ENCODE data around the gene CXCR3. TPM values are rescaled to one million over a fixed set of nuclear protein-coding genes. Genes with fewer than 3 reads are reported as not detected.
"Not testable (repeated sequence)": the region's sequence is repeated elsewhere in the genome, so short reads cannot be mapped to it uniquely, and the experiment has no call there.

CXCR3 gene
- total and polyA plus RNA-seq, 2 donors from 2014 or later, result 0.24 to 1.7 TPM

- no peak overlapping the region for H3K27ac ChIP-seq (ENCODE audit: low read depth in 2 of 2, low read length in 2 of 2)
- H3K36me3 ChIP-seq (ENCODE audit: control insufficient read depth in 2 of 3, insufficient read depth in 3 of 3, low read length in 3 of 3), result no peaks in the 10 kb centered on the region
- DNase-seq (no peak), FAIRE-seq (no peak)
- H3K4me1 ChIP-seq (ENCODE audit: control insufficient read depth in 2 of 3, insufficient read depth in 2 of 3, low read depth in 1 of 3, low read length in 3 of 3), result no peaks in the 10 kb centered on the region
- H3K9ac ChIP-seq (ENCODE audit: low read length in 3 of 3), result no peak overlapping the region
- no peak overlapping the region for H3K4me3 ChIP-seq (ENCODE audit: low read length in 3 of 3)
- H3K9me3 ChIP-seq (ENCODE audit: control insufficient read depth in 2 of 3, insufficient read depth in 1 of 3, low read length in 3 of 3), result no peaks in the 10 kb centered on the region
- intact Hi-C loops (cut with DNase I), result no loop called here
- TF ChIP-seq, protein P1, sequence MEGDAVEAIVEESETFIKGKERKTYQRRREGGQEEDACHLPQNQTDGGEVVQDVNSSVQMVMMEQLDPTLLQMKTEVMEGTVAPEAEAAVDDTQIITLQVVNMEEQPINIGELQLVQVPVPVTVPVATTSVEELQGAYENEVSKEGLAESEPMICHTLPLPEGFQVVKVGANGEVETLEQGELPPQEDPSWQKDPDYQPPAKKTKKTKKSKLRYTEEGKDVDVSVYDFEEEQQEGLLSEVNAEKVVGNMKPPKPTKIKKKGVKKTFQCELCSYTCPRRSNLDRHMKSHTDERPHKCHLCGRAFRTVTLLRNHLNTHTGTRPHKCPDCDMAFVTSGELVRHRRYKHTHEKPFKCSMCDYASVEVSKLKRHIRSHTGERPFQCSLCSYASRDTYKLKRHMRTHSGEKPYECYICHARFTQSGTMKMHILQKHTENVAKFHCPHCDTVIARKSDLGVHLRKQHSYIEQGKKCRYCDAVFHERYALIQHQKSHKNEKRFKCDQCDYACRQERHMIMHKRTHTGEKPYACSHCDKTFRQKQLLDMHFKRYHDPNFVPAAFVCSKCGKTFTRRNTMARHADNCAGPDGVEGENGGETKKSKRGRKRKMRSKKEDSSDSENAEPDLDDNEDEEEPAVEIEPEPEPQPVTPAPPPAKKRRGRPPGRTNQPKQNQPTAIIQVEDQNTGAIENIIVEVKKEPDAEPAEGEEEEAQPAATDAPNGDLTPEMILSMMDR (IDR thresholded peaks at IDR 0.05; ENCODE audit: borderline replicate concordance, extremely low read depth, insufficient read depth), result peak; percentile 28
- H3K27me3 ChIP-seq (ENCODE audit: control insufficient read depth, insufficient read depth, low read length), result no peaks in the 10 kb centered on the region
Measured at GRCh38 chrX:71650333-71650969, 32.1 kb upstream of the CXCR3 start.

DNA sequence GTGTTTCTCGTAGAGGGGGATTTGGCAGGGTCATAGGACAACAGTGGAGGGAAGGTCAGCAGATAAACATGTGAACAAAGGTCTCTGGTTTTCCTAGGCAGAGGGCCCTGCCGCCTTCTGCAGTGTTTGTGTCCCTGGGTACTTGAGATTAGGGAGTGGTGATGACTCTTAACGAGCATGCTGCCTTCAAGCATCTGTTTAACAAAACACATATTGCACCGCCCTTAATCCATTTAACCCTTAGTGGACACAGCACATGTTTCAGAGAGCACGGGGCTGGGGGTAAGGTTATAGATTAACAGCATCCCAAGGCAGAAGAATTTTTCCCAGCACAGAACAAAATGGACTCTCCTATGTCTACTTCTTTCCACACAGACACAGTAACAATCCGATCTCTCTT lies 26.1 kb upstream of the CXCR3 start:
- H3K36me3 ChIP-seq (ENCODE audit: control insufficient read depth in 2 of 3, insufficient read depth in 3 of 3, low read length in 3 of 3); intact Hi-C loops (cut with DNase I); H3K27ac ChIP-seq (ENCODE audit: low read depth in 2 of 2, low read length in 2 of 2); FAIRE-seq; H3K4me3 ChIP-seq (ENCODE audit: low read length in 3 of 3); H3K9me3 ChIP-seq (ENCODE audit: control insufficient read depth in 2 of 3, insufficient read depth in 1 of 3, low read length in 3 of 3); H3K4me1 ChIP-seq (ENCODE audit: control insufficient read depth in 2 of 3, insufficient read depth in 2 of 3, low read depth in 1 of 3, low read length in 3 of 3); H3K9ac ChIP-seq (ENCODE audit: low read length in 3 of 3); H3K27me3 ChIP-seq (ENCODE audit: control insufficient read depth, insufficient read depth, low read length); DNase-seq: not testable (repeated sequence)

GRCh38 chrX:71640002-71640401 lies 21.7 kb upstream of the CXCR3 start:
- TF ChIP-seq, protein P1 (IDR thresholded peaks at IDR 0.05; ENCODE audit: borderline replicate concordance, extremely low read depth, insufficient read depth), result no peak
- no peaks in the 10 kb centered on the region for H3K27me3 ChIP-seq (ENCODE audit: control insufficient read depth, insufficient read depth, low read length)
- no peak overlapping the region for H3K27ac ChIP-seq (ENCODE audit: low read depth in 2 of 2, low read length in 2 of 2)
- no peaks in the 10 kb centered on the region for H3K4me1 ChIP-seq (ENCODE audit: control insufficient read depth in 2 of 3, insufficient read depth in 2 of 3, low read depth in 1 of 3, low read length in 3 of 3)
- intact Hi-C loops (cut with DNase I), result no loop called here
- H3K36me3 ChIP-seq (ENCODE audit: control insufficient read depth in 2 of 3, insufficient read depth in 3 of 3, low read length in 3 of 3), result no peaks in the 10 kb centered on the region
- H3K9me3 ChIP-seq (ENCODE audit: control insufficient read depth in 2 of 3, insufficient read depth in 1 of 3, low read length in 3 of 3), result no peaks in the 10 kb centered on the region
- H3K4me3 ChIP-seq (ENCODE audit: low read length in 3 of 3), result no peak overlapping the region
- FAIRE-seq, result no peak
- no peak overlapping the region for H3K9ac ChIP-seq (ENCODE audit: low read length in 3 of 3)
- no peak for DNase-seq

- FAIRE-seq (no peak), DNase-seq (no peak)
- intact Hi-C loops (cut with DNase I), result no loop called here
- Histone ChIP-seq H3K27me3 (ENCODE audit: control insufficient read depth, insufficient read depth, low read length) (no peaks in the 10 kb centered on the region), H3K36me3 (ENCODE audit: control insufficient read depth in 2 of 3, insufficient read depth in 3 of 3, low read length in 3 of 3) (no peaks in the 10 kb centered on the region), H3K9me3 (ENCODE audit: control insufficient read depth in 2 of 3, insufficient read depth in 1 of 3, low read length in 3 of 3) (no peaks in the 10 kb centered on the region), H3K4me3 (ENCODE audit: low read length in 3 of 3) (no peak overlapping the region), H3K4me1 (ENCODE audit: control insufficient read depth in 2 of 3, insufficient read depth in 2 of 3, low read depth in 1 of 3, low read length in 3 of 3) (no peaks in the 10 kb centered on the region), H3K27ac (ENCODE audit: low read depth in 2 of 2, low read length in 2 of 2) (no peak overlapping the region), H3K9ac (ENCODE audit: low read length in 3 of 3) (no peak overlapping the region)
- TF ChIP-seq, protein P1 (IDR thresholded peaks at IDR 0.05; ENCODE audit: borderline replicate concordance, extremely low read depth, insufficient read depth), result no peak
Measured at GRCh38 chrX:71638409-71638808, 20.1 kb upstream of the CXCR3 start.

All from kidney (tissue), 14 donors.